OCI-LY7 (cell line): Measurements from ENCODE around the gene ZNF609. TPM values are rescaled to one million over a fixed set of nuclear protein-coding genes. Genes with fewer than 3 reads are reported as not detected.

ENCODE experiments used
- BruUV-seq: library from RNA; stranded (reverse); fragments of 400-500 nt; replicated peaks from 2 replicates; lab custom pipeline; 2021; lab: Mats Ljungman, UMichigan
- CTCF ChIA-PET: fragments of 300-600 bp; sonication (Branson Sonifier 250); formaldehyde crosslinking; loops from one replicate; lab custom pipeline; 2022; ENCODE audit warnings: antibody characterized with exemption; ENCODE audit not compliant: unreplicated experiment; lab: Charles Lee
- POLR2A ChIA-PET: fragments of 300-600 bp; sonication (Branson Sonifier 250); formaldehyde crosslinking; loops from one replicate; lab custom pipeline; 2022; ENCODE audit warnings: antibody characterized with exemption; lab: Charles Lee
- DNase-seq: peaks from one replicate; pipeline ENCODE4 v3.0.0-alpha.2; 2015; ENCODE audit warnings: low spot score
- H2AFZ ChIP-seq: fragments of 200-600 bp; sonication (generic), shearing (Covaris generic); 2 replicates; pipeline ENCODE4 v1.6.1; 2014; ENCODE audit warnings: mild to moderate bottlenecking, antibody characterized with exemption, low read length, moderate library complexity
- H3K27ac ChIP-seq: fragments of 200-600 bp; sonication (generic); 2 replicates; pipeline ENCODE4 v1.5.1; 2014; ENCODE audit warnings: mixed run types, low read depth, mild to moderate bottlenecking, moderate library complexity, low read length, inconsistent platforms; ENCODE audit not compliant: poor library complexity, severe bottlenecking
- H3K36me3 ChIP-seq: fragments of 200-600 bp; sonication (generic); 2 replicates; pipeline ENCODE4 v1.6.1; 2014; ENCODE audit warnings: mild to moderate bottlenecking, antibody characterized with exemption, low read length, moderate library complexity, mixed read lengths; ENCODE audit not compliant: insufficient read depth
- H3K4me1 ChIP-seq: fragments of 200-600 bp; sonication (generic); 2 replicates; pipeline ENCODE4 v1.5.1; 2014; ENCODE audit warnings: mild to moderate bottlenecking, low read length; ENCODE audit not compliant: insufficient read depth, poor library complexity, severe bottlenecking
- H3K4me2 ChIP-seq: fragments of 200-600 bp; sonication (generic); 2 replicates; pipeline ENCODE4 v1.6.1; 2014; ENCODE audit warnings: mild to moderate bottlenecking, low read length
- H3K4me3 ChIP-seq: fragments of 200-600 bp; sonication (generic); 2 replicates; pipeline ENCODE4 v1.5.1; 2014; ENCODE audit warnings: mild to moderate bottlenecking, low read depth, low read length; ENCODE audit not compliant: poor library complexity, severe bottlenecking
- H3K79me2 ChIP-seq: fragments of 200-600 bp; sonication (generic); 2 replicates; pipeline ENCODE4 v1.6.1; 2016; ENCODE audit warnings: low read depth, mild to moderate bottlenecking, low read length, moderate library complexity, mixed read lengths; ENCODE audit not compliant: insufficient read depth
- H3K9me2 ChIP-seq: fragments of 200-600 bp; sonication (generic); 2 replicates; pipeline ENCODE4 v1.6.1; 2016; ENCODE audit warnings: mild to moderate bottlenecking, low read length, mixed read lengths; ENCODE audit not compliant: insufficient read depth
- H3K9me3 ChIP-seq: fragments of 200-600 bp; sonication (generic); 2 replicates; pipeline ENCODE4 v1.6.1; 2014; ENCODE audit warnings: mild to moderate bottlenecking, mixed run types, low read length, mixed read lengths
- H4K20me1 ChIP-seq: fragments of 200-600 bp; sonication (generic); 2 replicates; pipeline ENCODE4 v1.6.1; 2014; ENCODE audit warnings: mild to moderate bottlenecking, antibody characterized with exemption, low read length, moderate library complexity, mixed read lengths; ENCODE audit not compliant: insufficient read depth
- EZH2phosphoT487 ChIP-seq: fragments of 200-600 bp; sonication (generic); IDR thresholded peaks from 2 replicates; pipeline ENCODE4 v1.6.1; 2018; ENCODE audit warnings: low read depth, borderline replicate concordance, mild to moderate bottlenecking, mixed run types, antibody characterized with exemption, low read length, moderate library complexity, mixed read lengths
- intact Hi-C: fragments of 100-400 bp; cut with micrococcal nuclease; formaldehyde crosslinking; loops from one replicate; pipeline ENCODE4 v1.10.0; 2022; ENCODE audit not compliant: unreplicated experiment
- total RNA-seq, 2 experiments: library from RNA; depleted of rRNA in 1 of 2; stranded (reverse); fragments of >200 nt in 1 of 2; shearing (Covaris generic) in 1 of 2; gene quantifications; 2 replicates each; pipeline ENCODE4 v1.2.3, GENCODE V29; 2014 to 2022
- TF ChIP-seq, protein P1 (sequence below): fragments of 200-600 bp; sonication (generic); conservative IDR thresholded peaks from 2 replicates; pipeline ENCODE4 v1.5.1; 2014; ENCODE audit warnings: mild to moderate bottlenecking, antibody characterized with exemption, low read length, moderate library complexity, mixed read lengths

Gene ZNF609
- total RNA-seq, 2 experiments from 2014 or later, result 17.2 to 35.1 TPM

DNA sequence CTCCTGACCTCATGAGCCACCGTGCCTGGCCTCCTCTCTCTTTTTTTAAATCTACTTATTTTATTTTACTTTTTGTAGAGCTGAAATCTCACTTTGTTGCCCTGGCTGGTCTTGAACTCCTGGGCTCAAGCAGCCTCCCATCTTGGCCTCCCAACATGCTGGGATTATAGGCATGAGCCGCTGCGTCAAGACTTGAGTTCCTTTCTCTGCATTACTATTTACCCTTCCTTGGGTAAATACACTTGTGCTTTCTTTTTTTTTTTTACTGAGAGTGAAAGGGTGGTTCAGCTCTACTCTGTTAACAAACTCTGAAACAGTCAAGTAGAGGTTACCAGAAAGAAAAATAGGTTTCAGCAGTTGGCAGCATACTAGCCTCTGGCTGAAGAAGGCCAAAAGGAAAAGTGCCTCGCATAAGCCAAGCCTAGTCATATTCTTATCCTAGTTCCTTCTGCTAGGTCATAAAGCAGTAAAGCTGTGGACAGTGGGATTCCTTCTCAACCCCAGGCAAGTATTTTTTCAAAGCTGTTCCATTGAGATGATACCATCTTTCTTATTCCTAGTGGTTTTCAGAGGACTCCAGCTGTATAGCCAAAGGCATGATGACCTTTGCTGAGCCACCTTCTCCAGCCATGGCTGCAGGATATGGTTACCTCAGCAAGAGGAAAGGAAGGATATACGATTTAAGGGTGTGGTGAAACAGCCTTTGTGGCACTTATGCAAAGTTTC lies 179.9 kb downstream of the ZNF609 start:
- Histone ChIP-seq H4K20me1 (no peaks in the 10 kb centered on the region), H3K27ac (no peak overlapping the region), H3K9me3 (peaks cover 15% of the 10 kb centered on the region; the same call in 1 of the 2 replicates), H3K4me1 (peaks cover 4% of the 10 kb centered on the region), H3K4me3 (no peak overlapping the region), H3K4me2 (no peak overlapping the region), H3K9me2 (no peaks in the 10 kb centered on the region), H2AFZ (no peak overlapping the region), H3K36me3 (peaks cover 12% of the 10 kb centered on the region), H3K79me2 (no peaks in the 10 kb centered on the region)
- intact Hi-C loops, result no loop called here
- no peak for DNase-seq
- POLR2A ChIA-PET, result interaction anchor here (0.6 kb wide), 1 partner anchor 94 kb away, joined by 3 read pairs; no protein-coding TSS in a partner anchor
- BruUV-seq, result no TSS peak
- CTCF ChIA-PET, result no interaction called here
- TF ChIP-seq, protein P1, sequence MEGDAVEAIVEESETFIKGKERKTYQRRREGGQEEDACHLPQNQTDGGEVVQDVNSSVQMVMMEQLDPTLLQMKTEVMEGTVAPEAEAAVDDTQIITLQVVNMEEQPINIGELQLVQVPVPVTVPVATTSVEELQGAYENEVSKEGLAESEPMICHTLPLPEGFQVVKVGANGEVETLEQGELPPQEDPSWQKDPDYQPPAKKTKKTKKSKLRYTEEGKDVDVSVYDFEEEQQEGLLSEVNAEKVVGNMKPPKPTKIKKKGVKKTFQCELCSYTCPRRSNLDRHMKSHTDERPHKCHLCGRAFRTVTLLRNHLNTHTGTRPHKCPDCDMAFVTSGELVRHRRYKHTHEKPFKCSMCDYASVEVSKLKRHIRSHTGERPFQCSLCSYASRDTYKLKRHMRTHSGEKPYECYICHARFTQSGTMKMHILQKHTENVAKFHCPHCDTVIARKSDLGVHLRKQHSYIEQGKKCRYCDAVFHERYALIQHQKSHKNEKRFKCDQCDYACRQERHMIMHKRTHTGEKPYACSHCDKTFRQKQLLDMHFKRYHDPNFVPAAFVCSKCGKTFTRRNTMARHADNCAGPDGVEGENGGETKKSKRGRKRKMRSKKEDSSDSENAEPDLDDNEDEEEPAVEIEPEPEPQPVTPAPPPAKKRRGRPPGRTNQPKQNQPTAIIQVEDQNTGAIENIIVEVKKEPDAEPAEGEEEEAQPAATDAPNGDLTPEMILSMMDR, result no peak
- TF ChIP-seq EZH2phosphoT487, result no peak

DNA sequence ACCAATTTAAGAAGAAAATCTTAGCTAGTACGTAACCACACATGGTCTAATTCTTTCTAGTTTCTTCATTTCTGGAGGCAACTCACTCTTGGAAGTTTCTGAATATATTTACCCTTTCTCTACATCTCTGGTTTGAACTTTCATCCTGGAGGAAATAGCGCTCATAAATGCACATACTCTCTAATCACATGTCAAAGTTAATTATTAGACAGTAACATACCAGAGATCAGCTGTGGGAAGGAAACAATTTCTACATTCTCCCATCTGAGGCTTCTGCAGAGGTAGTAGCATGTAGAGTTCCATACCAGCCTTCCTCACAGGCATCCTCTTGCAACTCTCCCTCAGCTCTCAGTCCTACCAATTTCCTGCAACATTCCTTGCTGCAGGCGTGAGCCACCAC lies 182.5 kb downstream of the ZNF609 start:
- POLR2A ChIA-PET, result interaction anchor here (0.6 to 1.5 kb wide), 2 partner anchors 112 to 139 kb away, joined by 3 read pairs; no protein-coding TSS in a partner anchor
- H3K4me2 ChIP-seq, result no peak overlapping the region

More for the DNA sequence above, 182.5 kb downstream of the ZNF609 start:
- intact Hi-C loops, result no loop called here
- no peaks in the 10 kb centered on the region for H3K9me2 ChIP-seq
- no peak for TF ChIP-seq EZH2phosphoT487
- TF ChIP-seq, protein P1, result no peak
- no peak overlapping the region for H3K4me3 ChIP-seq
- H3K79me2 ChIP-seq, result no peaks in the 10 kb centered on the region
- CTCF ChIA-PET, result no interaction called here
- no TSS peak for BruUV-seq
- no peak overlapping the region for H3K27ac ChIP-seq
- no peak for DNase-seq
- peaks cover 4% of the 10 kb centered on the region for H3K4me1 ChIP-seq
- no peak overlapping the region for H2AFZ ChIP-seq
- no peaks in the 10 kb centered on the region for H3K36me3 ChIP-seq
- no peaks in the 10 kb centered on the region for H3K9me3 ChIP-seq
- H4K20me1 ChIP-seq, result no peaks in the 10 kb centered on the region
